Small intestine (tissue), 7 donors: Measurements from ENCODE around the gene CSRP3. TPM values are rescaled to one million over a fixed set of nuclear protein-coding genes. Genes with fewer than 3 reads are reported as not detected.

Experiments
- DNase-seq, 2 donors: peaks; one replicate each; pipeline versions ENCODE4 v3.0.0 to v3.0.0-alpha.2; 2013
- FAIRE-seq: peaks from 2 replicates; lab custom pipeline; 2012; peaks lifted over from hg19 to GRCh38; lab: Jason Lieb, UNC
- H3K27ac ChIP-seq, 3 donors: one replicate each; pipeline ENCODE4 v1.5.1; 2013; ENCODE audit warnings: low read length in 2 of 3, mild to moderate bottlenecking in 2 of 3, control low read depth in 1 of 3, inconsistent platforms in 1 of 3, low read depth in 1 of 3, moderate library complexity in 1 of 3
- H3K27me3 ChIP-seq, 3 donors: one replicate each; pipeline ENCODE4 v1.6.1; 2013; ENCODE audit warnings: low read length in 3 of 3, inconsistent platforms in 1 of 3; ENCODE audit not compliant: control insufficient read depth in 3 of 3, insufficient read depth in 3 of 3
- H3K36me3 ChIP-seq, 3 donors: one replicate each; pipeline ENCODE4 v1.6.1; 2013; ENCODE audit warnings: low read length in 3 of 3, inconsistent platforms in 1 of 3, low read depth in 1 of 3, mild to moderate bottlenecking in 1 of 3, moderate library complexity in 1 of 3; ENCODE audit not compliant: control insufficient read depth in 3 of 3, insufficient read depth in 2 of 3
- H3K4me1 ChIP-seq, 3 donors: one replicate each; pipeline ENCODE4 v1.6.1; 2013; ENCODE audit warnings: low read length in 2 of 3, inconsistent platforms in 1 of 3, low read depth in 1 of 3, mild to moderate bottlenecking in 1 of 3, moderate library complexity in 1 of 3; ENCODE audit not compliant: control insufficient read depth in 3 of 3, insufficient read depth in 2 of 3
- H3K4me3 ChIP-seq, 3 donors: one replicate each; pipeline ENCODE4 v1.5.1; 2013; ENCODE audit warnings: low read length in 3 of 3, control low read depth in 1 of 3, inconsistent platforms in 1 of 3, low read depth in 1 of 3, mild to moderate bottlenecking in 1 of 3, moderate library complexity in 1 of 3
- H3K9me3 ChIP-seq, 2 donors: one replicate each; pipeline ENCODE4 v1.6.1; 2013; ENCODE audit warnings: low read depth in 1 of 2, low read length in 1 of 2; ENCODE audit not compliant: control insufficient read depth in 2 of 2, insufficient read depth in 1 of 2
- WGBS, 3 donors: extraction: QIAGEN DNeasy Blood & Tissue Kit; methylation state at CpG; one replicate each; pipeline ENCODE4 v1.1.7; 2013; 5-methylcytosine and 5-hydroxymethylcytosine counted together
- polyA plus RNA-seq, 4 donors: library from polyadenylated mRNA; stranded (reverse) in 3 of 4; unstranded in 1 of 4; fragments of 200-250 nt in 3 of 4; fragments of 120-200 nt in 1 of 4; gene quantifications; one replicate each; pipeline versions ENCODE4 v1.2.1 to v1.2.3, GENCODE V29; 2013
- donor health status: healthy with polysubstance abuse.
- donor health status: control.
- donor health status: control.
- donor health status: Bipolar disorder and iron deficiency.
- donor health status: healthy.

CSRP3 gene
- polyA plus RNA-seq, 4 donors = 0.09 to 17.0 (median 1.2) TPM

GRCh38 chr11:19232910-19233503 is 31.2 kb upstream of the CSRP3 start:
- FAIRE-seq (no peak), DNase-seq (no peak)
- peaks cover 0 to 4% (median 0%) of the 10 kb centered on the region in 3 donors for H3K4me1 ChIP-seq
- 65 to 74% (median 69%) methylated on average over 6 of the region's 6 CpGs for WGBS, 3 donors
- peaks cover 0 to 18% (median 0%) of the 10 kb centered on the region in 3 donors for H3K36me3 ChIP-seq
- no peaks in the 10 kb centered on the region for H3K9me3 ChIP-seq
- no peak overlapping the region for H3K27ac ChIP-seq
- no peaks in the 10 kb centered on the region for H3K27me3 ChIP-seq
- H3K4me3 ChIP-seq = no peak overlapping the region

- H3K27me3 ChIP-seq = no peaks in the 10 kb centered on the region
- peaks cover 0 to 23% (median 0%) of the 10 kb centered on the region in 3 donors for H3K36me3 ChIP-seq
- H3K27ac ChIP-seq = no peak overlapping the region
- no peak for FAIRE-seq
- H3K9me3 ChIP-seq = no peaks in the 10 kb centered on the region
- H3K4me3 ChIP-seq = no peak overlapping the region
- peaks cover 0 to 5% (median 0%) of the 10 kb centered on the region in 3 donors for H3K4me1 ChIP-seq
- no peak for DNase-seq
- 88 to 95% (median 92%) methylated on average over 5 of the region's 5 CpGs for WGBS, 3 donors
Observed at GRCh38 chr11:19229671-19230070, 27.9 kb upstream of the CSRP3 start.

DNA sequence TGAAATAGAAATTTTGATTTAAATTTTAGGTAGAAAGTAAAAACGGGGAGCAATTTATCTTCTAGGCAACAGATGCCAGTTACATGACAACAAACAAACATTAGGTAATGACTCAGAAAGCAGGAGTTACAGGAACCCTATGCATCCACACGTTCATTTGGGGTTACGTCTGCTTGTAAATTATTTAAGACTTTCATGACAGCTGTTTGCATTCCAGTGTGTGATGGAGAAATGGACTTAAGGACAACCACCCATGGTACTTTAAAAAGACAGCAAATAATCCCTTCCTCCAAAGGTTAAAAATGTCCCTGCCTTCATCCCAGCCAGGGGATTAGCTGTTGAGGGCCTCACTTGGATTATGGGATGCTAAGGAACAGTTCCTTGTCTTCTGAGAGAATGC is 27.2 kb upstream of the CSRP3 start:
- Histone ChIP-seq H3K9me3 (no peaks in the 10 kb centered on the region), H3K36me3 (peaks cover 0 to 26% (median 0%) of the 10 kb centered on the region in 3 donors), H3K27ac (no peak overlapping the region), H3K4me1 (peaks cover 0 to 5% (median 0%) of the 10 kb centered on the region in 3 donors), H3K4me3 (no peak overlapping the region), H3K27me3 (no peaks in the 10 kb centered on the region)
- DNase-seq = no peak
- FAIRE-seq = no peak
- WGBS, 3 donors = 80 to 89% (median 82%) methylated on average over 3 of the region's 3 CpGs

- DNase-seq = no peak
- Histone ChIP-seq H3K9me3 (peaks cover 0 to 7% of the 10 kb centered on the region in 2 donors), H3K27me3 (no peaks in the 10 kb centered on the region), H3K4me3 (no peak overlapping the region), H3K36me3 (peaks cover 0 to 22% (median 2%) of the 10 kb centered on the region in 3 donors), H3K4me1 (peaks cover 0 to 8% (median 0%) of the 10 kb centered on the region in 3 donors), H3K27ac (no peak overlapping the region)
- FAIRE-seq = no peak
- WGBS, 3 donors = 86 to 92% (median 89%) methylated on average over 6 of the region's 6 CpGs
Observed at GRCh38 chr11:19226378-19227195, 24.8 kb upstream of the CSRP3 start.

- Histone ChIP-seq H3K4me1 (peaks cover 0 to 13% (median 3%) of the 10 kb centered on the region in 3 donors), H3K9me3 (peaks cover 0 to 7% of the 10 kb centered on the region in 2 donors), H3K4me3 (no peak overlapping the region), H3K27ac (no peak overlapping the region), H3K27me3 (no peaks in the 10 kb centered on the region), H3K36me3 (peaks cover 0 to 18% (median 2%) of the 10 kb centered on the region in 3 donors)
- FAIRE-seq = no peak
- 64 to 77% (median 74%) methylated on average over 3 of the region's 3 CpGs for WGBS, 3 donors
- peak in 1 of 2 donors; percentile 32 for DNase-seq
Observed at GRCh38 chr11:19225581-19225980, 23.8 kb upstream of the CSRP3 start.

- no peak for FAIRE-seq
- no peak for DNase-seq
- H3K4me3 ChIP-seq = no peak overlapping the region
- H3K36me3 ChIP-seq = peaks cover 0 to 18% (median 2%) of the 10 kb centered on the region in 3 donors
- no peak overlapping the region for H3K27ac ChIP-seq
- peaks cover 0 to 13% (median 3%) of the 10 kb centered on the region in 3 donors for H3K4me1 ChIP-seq
- H3K9me3 ChIP-seq = peaks cover 0 to 7% of the 10 kb centered on the region in 2 donors
- H3K27me3 ChIP-seq = no peaks in the 10 kb centered on the region
- 95 to 97% (median 97%) methylated on average over 6 of the region's 6 CpGs for WGBS, 3 donors
Observed at GRCh38 chr11:19225123-19225522, 23.3 kb upstream of the CSRP3 start.

DNA sequence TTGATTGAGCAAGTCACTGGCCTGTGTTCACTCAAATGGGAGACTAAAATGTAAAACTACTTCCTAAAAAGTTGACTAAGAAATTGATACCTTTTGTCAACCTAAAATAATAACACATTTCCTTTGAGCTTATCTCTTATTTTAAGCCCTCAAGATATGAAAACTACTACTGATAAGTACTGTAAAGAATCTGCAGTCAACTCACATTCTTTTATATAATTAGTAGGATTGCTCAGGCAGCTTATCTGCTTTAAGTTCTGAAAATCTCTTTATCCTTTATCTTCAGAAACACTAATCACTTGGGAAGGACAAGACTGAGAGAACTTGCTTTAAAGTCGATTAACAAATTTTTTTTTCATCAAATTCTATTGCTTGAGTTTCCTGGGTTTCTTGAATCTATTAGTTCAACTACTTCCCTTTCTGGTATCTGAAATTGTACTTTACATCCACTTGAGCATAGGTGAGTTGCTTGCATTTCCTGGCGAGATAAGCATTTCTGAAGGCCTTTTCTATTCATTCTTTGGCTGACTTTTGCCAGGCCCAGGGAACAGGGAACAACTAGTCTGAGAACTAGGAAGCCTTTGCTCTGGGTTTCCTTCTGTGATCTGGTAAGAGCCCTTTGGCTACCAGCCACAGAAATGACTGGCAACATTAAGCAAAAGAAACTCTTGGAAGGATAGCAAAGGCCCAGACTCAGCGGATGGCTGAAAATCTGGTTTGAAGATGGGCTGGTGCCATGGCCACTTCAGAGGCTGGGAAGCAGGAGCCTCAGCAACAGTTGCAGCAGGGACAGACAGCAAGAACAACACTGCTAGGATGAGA is 19.3 kb upstream of the CSRP3 start:
- peaks cover 0 to 19% (median 3%) of the 10 kb centered on the region in 3 donors for H3K4me1 ChIP-seq
- H3K9me3 ChIP-seq = peaks cover 0 to 7% of the 10 kb centered on the region in 2 donors
- H3K36me3 ChIP-seq = peaks cover 0 to 9% (median 2%) of the 10 kb centered on the region in 3 donors
- peak overlapping the region in 1 of 3 donors; percentile 48 for H3K27ac ChIP-seq
- DNase-seq (peak; percentile 51 to 61), FAIRE-seq (no peak)
- no peak overlapping the region for H3K4me3 ChIP-seq
- 27 to 39% (median 39%) methylated on average over 3 of the region's 3 CpGs for WGBS, 3 donors
- no peaks in the 10 kb centered on the region for H3K27me3 ChIP-seq
